Fibroblast of the conjunctiva (primary cell): ENCODE results near the gene CASP1.
"Not testable (repeated sequence)": the region's sequence is repeated elsewhere in the genome, so short reads cannot be mapped to it uniquely, and the experiment has no call there.

Source experiments
- DNase-seq: peaks from one replicate; pipeline ENCODE4 v3.0.0-alpha.2; 2010; ENCODE audit warnings: low read depth

The CASP1 gene

DNA sequence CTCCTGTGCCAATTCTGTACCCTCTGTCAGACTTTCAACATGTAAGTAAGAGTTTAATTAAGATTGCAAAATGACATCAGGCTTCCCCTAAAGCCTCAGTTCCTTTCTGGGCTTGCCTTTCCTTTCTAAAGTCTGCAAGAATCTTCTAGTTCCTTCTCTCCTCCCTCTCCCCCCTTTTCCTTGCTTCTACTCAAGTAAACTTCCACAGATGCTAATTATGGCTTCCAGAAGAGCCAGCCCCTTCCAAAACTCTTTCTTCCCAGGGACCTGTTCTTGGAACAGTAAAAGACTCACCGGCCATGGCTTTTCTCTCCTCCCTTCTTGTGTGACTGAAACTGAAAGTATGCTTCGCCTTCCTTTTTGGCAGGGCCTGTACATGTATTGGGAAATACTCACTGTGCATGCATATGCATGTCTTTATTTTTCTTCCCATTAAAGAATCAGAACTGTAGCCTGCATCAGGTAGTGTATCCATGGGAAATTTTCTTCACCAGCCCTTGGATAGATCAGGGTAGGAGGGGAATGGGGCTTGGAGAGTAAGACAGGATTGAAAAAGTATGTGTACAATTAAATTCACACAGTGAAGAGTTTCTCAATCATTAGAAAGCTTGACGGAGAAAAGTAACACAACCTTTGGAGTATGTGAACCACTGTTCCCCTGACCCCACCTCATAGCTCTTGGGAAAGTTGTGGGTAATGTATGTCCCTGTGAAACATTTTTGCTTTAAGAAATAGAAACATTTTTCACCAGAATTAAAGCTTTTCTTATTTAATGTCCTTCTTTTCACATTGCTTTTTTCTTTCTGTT lies at the start of gene CASP1:
CASP1 (minus strand) TSS at position 332 of the 808 bp plus-strand sequence; CDS start at position 301, 31 bp downstream.
- peak; percentile 72 for DNase-seq

DNA sequence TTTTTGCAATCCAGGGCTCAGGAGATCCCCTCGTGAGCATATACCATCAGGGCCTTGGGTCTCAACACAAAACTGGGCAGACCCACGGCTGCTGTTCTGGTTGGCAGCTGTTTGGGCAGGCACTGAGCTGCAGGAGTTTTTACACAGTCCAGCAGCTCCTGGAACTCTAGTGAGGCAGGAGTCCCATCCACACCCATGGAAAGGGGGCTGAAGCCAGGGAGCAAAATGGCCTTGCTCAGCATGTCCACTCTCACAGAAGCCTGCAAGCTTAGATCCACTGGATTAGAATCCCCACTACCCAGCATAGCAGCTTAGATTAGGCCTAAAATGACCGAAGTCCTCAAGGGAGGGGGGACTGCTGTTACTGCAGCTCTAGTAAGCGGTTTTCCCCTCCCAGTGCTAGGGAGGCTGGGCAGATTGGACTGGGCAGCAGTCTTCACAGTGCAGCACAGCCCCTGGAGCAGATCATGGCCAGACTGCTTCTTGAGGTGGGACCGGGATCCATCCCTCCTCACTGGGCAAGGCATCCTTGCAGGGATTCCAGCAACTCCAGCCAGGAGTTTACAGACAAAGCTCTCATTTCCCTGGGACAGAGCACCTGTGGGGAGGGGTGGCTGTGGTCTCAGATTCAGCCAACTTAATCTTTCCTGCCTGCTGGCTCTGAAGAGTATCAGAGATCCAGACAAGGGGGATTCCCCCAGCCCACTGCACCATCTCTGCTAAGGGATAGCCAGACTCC lies 46.6 kb upstream of the CASP1 start:
- DNase-seq, result no peak

DNA sequence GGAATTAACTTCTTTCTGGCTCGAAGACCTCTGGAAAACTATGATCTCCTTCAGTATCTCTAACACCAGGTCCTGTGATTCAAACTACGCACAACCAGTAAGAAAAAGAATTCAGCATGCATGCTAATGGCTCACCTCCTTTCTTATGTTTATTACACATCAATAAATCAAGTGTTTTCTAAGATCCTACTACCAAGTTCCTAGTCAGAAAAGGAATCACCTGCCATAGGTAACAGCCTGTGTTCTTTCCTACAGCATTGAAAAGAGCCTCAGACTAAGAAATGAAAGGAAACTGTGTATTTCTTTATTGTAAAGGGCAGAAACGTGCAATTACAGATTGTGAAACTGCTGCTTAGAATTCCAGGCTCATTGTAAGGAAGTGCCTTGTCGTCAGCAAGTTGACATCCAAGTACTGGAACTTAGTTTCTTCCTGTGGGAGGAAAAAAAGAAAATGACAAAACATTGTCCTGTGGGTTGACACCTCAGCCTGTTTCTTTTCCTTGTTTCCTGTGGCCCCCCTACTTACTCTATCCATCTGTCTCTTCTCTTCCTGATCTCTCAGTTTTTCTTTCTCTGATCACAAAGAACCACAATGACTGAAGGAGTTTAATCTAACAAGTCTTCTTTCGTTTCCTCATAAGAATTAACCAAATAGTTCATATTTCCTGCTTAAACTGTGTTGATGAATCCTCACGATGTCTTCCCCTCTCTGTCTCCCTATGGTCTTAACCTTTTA lies 45.4 kb upstream of the CASP1 start:
- DNase-seq, result not testable (repeated sequence)

DNA sequence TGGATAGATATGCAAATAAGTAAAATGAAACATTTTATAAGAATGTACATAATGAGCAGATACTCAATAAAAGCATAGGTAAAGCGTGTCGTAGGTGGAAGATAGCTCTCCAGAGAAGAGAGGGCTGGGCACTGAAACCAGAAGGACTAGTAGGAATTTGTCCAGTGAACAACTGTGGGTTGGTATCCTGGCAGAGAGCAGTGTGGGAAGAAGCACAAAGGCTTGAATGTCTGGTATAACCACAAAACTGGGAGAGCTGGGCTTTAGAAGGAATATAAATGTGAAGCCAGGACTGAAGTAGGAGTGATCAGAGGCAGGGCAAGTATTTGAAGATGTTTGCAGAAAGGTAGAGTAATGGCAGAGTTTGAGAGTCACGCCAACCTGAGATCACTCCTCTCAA lies 43.3 kb upstream of the CASP1 start:
- DNase-seq, result no peak

DNA sequence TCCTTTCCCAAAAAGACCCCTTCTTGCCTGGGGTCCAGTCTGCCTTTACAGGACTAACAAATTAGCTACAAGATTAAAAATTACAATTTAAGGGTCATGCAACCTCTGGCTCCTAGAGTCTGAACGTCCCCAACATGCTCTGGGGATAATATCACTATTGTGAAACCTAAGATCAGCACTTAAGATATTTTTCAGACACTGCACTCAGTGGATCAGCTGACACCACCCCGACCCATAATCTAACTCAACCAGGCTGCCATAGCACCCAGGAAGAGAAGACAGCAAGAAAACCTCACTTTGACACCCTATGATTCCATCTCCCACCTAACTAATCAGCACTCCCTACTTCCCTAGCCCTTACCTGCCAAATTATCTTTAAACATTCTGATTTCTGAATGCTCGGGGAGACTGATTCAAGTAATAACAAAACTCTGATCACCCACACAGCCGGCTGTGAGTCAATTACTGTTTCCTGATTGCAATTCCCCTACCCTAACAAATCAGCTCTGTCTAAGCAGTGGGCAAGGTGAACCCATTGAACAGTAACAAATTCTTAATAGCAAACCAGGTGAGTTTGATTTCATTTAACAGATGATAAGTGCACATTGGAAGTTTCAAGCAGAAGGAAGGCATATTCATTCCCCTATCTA lies 42.3 kb upstream of the CASP1 start:
- not testable (repeated sequence) for DNase-seq

DNA sequence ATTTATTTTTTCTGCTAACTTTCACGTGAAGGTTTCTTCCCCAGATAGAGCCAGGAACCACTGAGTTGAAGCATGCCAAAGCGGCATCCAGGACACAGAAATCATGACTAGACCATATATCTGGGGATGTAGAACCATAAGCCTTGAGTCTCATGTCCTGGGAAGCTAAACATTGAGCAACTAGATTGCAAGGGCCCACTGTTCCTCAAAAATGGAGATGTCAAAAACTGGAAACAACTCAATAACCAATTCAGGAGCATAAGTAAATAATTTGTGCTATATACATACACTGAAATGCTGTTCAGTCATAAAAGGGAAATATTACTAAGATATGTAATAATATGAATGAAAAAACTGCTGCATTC lies 39.2 kb upstream of the CASP1 start:
- no peak for DNase-seq

DNA sequence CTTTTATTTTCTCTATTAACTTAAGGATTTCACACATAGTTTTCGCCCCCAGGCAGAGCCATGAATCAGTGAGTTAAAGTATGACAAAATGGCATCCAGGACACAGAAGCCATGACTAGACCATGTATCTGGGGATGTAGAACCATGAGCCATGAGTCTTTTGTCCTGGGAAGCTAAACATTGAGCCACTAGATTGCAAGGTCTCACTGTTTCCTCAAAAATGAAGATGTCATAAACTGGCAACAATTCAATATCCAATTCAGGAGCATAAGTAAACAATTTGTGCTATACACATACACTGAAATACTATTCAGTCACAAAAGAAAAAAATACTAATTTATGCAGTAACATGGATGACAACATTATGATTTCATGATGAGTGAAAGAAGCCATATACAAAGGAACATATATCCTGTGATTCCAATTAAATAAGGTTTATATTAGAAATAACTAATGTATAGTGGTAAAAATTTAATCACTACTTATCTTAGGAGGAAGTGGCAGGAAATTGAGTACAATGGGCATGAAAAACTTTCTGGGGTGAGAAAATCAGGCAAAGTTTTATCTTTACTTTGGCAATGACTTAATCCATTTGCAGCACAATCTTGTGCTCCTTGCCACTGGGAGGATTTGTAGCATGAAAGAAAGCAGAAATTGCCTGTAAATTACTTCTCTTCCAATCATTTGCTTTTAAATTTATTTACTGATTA lies 38.7 kb upstream of the CASP1 start:
- no peak for DNase-seq

DNA sequence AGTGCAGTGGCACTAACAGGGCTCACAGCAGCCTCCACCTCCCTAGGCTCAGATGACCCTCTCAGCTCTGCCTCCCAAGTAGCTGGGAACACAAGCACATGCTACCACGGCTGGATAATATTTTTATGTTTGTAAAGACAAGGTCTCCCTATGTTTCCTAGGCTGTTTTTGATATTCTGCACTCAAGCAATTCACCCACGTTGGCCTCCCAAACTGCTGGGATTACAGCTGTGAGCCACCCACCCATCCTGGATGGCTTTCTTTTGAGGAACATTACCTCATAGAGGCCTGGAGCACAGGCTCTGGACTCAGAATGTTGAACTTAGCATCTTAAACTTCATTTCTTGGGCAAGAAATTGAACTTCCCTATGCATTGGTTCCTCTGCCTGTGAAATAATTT lies 37.1 kb upstream of the CASP1 start:
- not testable (repeated sequence) for DNase-seq

DNA sequence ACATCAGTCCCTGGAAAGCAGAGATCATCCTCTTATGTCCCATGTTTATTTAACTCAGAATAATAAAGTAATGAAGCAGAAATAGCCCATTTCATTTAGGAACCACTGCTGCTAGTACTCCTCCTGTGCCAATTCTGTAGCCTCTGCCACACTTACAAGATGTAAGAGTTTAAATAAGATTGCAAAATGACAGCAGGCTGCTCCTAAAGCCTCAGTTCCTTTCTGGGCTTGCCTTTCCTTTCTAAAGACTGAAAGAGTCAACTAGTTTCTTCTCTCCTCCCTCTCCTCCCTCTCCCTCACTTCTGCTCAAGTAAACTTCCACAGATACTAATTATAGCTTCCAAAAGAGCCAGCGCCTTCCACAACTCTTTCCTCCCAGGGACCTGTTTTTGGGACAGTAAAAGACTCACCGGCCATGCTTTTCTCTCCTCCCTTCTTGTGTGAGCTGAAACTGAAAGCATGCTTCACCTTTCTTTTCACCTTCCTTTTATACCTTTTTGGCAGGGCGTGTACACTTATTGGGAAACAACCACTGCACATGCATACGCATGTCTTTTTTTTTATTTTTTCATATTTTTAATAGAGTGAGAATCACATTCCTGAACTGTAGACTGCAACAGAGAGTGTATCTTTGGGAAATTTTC lies 36.3 kb upstream of the CASP1 start:
- DNase-seq, result no peak

DNA sequence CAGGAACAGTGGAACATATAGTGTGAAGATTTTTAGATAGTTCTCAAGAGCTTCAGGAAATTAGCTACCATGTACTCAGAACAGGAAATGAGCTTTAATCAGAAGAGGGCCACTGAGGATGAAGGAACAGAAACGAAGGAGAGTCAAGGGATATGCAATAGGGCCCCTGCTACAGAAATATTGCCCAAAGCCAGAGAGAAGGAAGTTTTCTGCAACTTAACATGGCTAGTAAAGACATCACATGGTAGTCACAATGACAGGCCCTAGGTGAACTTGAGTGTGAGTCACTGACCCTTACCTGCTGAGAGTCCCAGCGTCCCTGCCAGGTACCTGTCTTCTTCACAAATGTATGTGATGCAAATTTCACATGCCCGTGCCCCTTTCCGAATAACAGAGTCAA lies 35.4 kb upstream of the CASP1 start:
- DNase-seq, result no peak

DNA sequence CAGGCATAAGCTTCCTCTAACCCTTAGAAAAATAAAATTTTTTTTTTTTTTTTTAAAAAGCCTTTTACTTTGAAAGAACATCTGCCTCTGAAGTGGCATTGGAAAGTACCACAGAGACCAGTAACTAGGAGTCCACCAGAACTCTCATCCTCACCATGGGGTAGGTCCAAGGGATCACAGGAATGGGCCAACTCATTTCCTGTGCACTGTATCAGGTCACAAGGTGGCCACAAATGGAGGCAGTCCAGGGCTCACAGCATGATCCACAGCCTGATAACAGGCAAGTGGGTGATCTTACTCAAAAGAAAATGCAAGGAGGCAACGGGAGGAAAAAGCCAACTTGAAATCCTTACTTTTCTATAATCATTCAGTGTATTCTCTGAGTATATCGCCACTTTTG lies 34.8 kb upstream of the CASP1 start:
- not testable (repeated sequence) for DNase-seq

DNA sequence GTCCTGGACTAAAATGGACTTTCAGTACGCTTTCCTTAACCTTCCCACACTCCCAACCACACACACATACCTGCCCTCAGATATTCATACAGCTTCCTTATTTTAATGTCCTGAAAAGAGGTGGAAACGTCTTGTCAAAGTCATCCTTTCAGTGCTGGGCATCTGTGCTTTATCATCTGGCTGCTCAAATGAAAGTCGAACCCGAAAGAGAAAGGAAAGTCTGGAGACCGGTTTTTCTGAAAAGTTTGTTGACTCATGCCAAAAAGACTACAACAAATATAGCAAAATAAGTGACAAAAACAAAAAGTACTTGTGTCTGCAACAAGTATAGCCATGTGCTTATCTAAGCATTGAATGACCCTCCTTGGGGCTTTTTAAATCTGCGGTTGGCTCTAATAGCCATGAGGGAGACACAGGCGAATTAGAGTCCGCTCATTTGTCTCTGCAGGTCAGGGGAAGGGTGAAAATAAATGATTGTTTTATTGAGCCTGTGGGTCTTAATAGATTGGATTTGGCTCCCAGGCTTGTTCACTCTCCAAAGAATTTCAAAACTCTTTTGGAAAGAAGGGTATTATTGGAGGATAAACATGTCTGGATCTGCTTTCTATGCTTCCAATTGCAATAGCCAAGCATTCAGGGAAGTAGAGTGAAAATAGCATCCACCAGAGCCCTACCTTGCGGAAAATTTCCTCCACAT lies 28.4 kb upstream of the CASP1 start:
- not testable (repeated sequence) for DNase-seq

DNA sequence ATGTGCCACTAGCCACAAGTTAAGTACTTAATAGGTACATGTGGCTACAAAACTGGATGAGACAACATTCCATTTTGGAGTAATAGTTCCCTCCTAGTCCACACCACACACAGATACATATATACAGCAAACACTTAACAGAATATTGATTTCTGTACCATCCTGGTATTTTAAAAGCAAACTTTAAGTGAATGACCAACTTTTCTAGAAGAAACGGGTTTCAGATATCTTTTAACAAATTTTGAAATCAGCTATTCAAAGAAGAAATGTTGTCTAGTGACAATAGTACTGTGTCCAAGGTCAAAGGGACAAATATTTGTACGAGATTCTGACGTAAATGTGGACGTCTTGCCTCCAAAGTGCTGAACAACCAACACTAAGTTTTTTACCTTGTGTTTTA lies 22.5 kb upstream of the CASP1 start:
- DNase-seq, result no peak

DNA sequence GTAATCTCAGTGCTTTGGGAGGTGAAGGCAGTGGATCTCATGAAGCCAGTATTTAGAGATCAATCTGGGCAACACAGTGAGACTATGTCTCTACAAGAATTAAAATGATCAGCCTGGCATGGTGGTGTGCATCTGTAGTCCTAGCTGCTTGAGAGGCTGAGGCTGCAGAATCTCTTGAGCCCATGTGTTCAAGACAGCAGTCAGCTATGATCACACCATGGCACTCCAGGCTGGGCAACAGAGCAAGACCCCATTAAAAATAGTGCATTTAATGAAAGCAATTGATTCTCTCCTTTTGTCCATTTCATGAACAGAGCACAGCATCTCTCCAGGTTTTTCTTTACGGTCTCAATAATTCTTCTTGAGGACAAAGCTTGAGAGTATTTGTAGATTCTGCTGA lies 21.5 kb upstream of the CASP1 start:
- no peak for DNase-seq

DNA sequence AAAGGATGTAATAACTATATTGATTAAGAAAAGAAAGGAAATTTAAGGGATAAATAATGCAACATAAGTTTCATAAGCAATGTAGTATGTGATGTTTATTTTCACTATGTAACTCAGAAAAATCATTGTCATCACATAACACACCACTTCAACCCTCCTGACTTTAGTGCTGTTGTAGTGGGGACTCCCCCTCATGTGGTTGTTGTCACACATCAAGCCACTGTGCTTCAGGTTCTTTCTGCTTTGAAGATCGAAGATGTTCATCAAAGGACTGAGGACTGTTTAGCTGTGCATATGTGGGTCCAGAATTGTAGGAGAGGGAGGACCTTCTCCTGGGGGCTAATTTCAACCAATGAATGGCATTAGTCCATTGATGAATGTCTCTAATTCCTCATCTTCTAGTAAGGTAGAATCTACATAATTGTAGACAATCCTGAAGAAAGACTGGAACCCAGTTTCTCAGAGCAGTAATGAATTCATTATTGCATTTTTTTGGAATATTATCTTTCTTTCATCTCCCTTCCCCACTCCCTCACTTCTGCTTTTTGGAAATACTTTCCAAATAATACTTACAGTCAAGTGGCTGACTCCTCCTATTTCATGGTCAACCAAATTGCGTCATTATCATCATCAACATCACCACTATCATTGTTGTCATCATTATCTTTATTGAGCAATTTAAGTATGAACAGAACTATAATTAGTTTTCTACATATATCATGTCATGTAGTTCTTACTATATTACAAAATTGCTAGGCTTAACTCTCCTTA lies 20.0 kb upstream of the CASP1 start:
- no peak for DNase-seq

DNA sequence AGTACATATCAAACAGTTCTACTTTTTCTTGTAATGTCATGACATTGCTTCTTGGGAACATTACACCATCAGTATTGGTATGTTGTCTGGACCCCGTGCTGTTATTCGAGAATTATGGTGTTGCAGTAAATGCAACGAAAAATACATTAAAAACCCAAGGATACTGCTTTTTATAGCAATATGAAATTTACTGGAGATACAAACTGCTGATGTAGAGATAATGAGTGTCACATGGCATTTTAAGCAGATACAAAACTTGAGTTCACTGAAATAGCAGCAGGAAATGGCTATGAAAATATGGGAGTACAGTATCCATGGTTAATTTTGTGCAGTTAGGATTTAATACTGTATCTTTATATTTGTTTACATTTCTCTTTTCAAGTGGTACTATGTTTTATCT lies 17.5 kb upstream of the CASP1 start:
- no peak for DNase-seq

DNA sequence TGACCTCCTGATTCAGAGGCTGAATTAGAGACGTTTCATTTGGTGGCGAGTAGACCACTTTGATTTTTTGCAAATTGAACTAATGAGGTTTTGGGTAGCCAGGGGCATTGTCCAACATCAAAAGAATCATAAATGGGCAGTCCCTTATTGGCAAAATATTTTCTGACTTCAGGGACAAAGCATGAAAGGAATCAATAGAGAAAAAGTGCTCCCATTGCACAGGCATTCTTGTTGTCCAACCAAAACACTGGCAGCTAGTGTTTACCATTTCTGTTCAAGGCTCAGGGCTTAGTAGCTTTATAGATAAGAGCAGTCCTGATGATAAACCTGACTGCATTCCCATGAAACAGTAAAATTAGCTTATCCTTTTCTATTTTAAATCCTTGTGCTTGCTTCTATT lies 16.6 kb upstream of the CASP1 start:
- no peak for DNase-seq

DNA sequence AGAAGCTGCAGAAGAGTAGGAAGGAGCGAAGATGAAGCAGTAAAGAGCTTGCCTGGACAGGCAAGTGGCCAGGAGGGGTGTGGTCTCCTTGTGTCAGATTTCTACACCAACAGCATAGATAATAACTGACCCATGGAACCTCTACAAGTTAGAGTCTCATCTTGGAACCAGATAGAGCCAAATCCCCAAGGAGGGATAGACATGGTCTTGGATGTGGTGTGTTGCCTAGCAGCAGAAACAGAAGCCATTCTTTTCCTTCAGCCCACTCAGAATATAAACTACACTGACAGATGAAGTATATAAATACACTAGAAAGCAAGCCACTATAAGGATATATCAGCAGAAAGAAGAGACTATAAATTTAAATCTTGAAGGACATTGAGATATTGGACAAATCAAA lies 14.5 kb upstream of the CASP1 start:
- DNase-seq, result no peak

DNA sequence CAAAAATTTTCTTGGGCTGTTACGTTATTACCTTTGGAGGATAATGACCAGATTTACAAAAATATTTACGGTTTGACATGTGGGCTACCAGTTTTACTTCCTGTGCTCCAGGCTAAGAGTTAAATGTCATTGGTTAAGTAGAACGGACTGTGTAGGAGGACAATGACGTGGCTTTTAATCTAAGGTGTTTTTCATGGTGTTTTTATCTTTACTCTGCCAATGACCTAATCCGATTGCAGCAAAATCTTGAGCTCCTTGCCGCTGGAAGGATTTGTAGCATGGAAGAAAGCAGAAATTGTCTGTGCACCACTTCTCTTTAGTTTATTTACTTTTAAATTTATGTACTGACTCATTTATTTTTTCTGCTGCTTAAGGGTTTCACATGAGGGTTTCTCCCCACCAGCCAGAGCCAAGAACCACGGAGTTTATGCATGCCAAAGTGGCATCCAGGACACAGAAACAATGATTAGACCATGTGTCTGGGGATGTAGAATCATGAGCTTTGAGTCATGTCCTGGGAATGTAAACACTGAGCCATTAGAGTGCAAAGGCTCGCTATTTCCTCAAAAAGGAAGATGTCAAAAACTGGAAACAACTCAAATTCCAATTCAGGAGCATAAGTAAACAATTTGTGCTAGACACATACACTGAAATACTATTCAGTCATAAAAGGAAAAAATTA lies 12.1 kb upstream of the CASP1 start:
- DNase-seq, result peak; percentile 97
